Progenitor cell of endocrine pancreas (in vitro differentiated cells): ENCODE measurements around the gene ACOT12. TPM values are rescaled to one million over a fixed set of nuclear protein-coding genes. Genes with fewer than 3 reads are reported as not detected.

Source experiments
- DNase-seq: peaks from one replicate; pipeline ENCODE4 v3.0.0; 2021; ENCODE audit warnings: low spot score; ENCODE audit not compliant: unreplicated experiment
- H3K27ac Mint-ChIP-seq: 2 replicates; pipeline ENCODE4 v1.8.0; 2021; ENCODE audit warnings: mild to moderate bottlenecking, moderate library complexity, mixed read lengths
- H3K27me3 Mint-ChIP-seq: 2 replicates; pipeline ENCODE4 v1.8.0; 2021; ENCODE audit warnings: mixed read lengths
- H3K36me3 Mint-ChIP-seq: 2 replicates; pipeline ENCODE4 v1.8.0; 2022; ENCODE audit warnings: mixed read lengths; ENCODE audit not compliant: insufficient read depth
- H3K4me1 Mint-ChIP-seq: 2 replicates; pipeline ENCODE4 v1.8.0; 2021; ENCODE audit warnings: low read depth, mixed read lengths
- H3K4me3 Mint-ChIP-seq: 2 replicates; pipeline ENCODE4 v1.8.0; 2021; ENCODE audit warnings: low read depth, mild to moderate bottlenecking, moderate library complexity, mixed read lengths
- H3K9me3 Mint-ChIP-seq: 2 replicates; pipeline ENCODE4 v1.8.0; 2021; ENCODE audit warnings: low read depth, mixed read lengths
- total RNA-seq: library from RNA; stranded (reverse); gene quantifications from 2 replicates; pipeline ENCODE4 v1.2.1, GENCODE V29; 2021
- TF ChIP-seq, protein P1 (sequence below): fragments of 200-600 bp; sonication (generic); IDR thresholded peaks from one replicate; pipeline ENCODE4 v1.5.0; 2021; ENCODE audit warnings: antibody characterized with exemption, mild to moderate bottlenecking; ENCODE audit not compliant: unreplicated experiment

ACOT12 gene
- total RNA-seq, 1 donor from 2014 or later = not detected

DNA sequence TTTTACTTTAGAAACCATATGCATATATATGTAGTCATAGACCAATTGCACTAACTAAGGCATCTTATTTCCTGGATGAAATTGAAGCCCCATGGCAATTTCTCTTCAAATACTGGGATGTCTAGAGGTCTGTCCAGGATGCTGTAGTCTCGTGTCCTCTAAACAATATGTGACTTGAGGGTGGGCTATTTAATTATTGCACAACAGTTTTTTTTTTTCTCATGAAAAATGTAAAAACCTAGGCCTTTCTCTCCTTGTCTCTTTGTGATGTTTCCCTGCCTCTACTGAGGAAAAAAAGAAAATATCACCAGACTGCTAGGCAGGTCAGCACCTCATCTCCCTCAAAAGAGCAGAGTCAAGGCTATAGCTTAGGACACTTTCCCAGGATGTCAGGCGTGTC, 58.0 kb downstream of the ACOT12 start:
- no peak for DNase-seq
- H3K27ac Mint-ChIP-seq = no peak overlapping the region
- TF ChIP-seq, protein P1, sequence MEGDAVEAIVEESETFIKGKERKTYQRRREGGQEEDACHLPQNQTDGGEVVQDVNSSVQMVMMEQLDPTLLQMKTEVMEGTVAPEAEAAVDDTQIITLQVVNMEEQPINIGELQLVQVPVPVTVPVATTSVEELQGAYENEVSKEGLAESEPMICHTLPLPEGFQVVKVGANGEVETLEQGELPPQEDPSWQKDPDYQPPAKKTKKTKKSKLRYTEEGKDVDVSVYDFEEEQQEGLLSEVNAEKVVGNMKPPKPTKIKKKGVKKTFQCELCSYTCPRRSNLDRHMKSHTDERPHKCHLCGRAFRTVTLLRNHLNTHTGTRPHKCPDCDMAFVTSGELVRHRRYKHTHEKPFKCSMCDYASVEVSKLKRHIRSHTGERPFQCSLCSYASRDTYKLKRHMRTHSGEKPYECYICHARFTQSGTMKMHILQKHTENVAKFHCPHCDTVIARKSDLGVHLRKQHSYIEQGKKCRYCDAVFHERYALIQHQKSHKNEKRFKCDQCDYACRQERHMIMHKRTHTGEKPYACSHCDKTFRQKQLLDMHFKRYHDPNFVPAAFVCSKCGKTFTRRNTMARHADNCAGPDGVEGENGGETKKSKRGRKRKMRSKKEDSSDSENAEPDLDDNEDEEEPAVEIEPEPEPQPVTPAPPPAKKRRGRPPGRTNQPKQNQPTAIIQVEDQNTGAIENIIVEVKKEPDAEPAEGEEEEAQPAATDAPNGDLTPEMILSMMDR = no peak
- no peaks in the 10 kb centered on the region for H3K27me3 Mint-ChIP-seq
- peaks cover 2% of the 10 kb centered on the region for H3K4me1 Mint-ChIP-seq
- H3K4me3 Mint-ChIP-seq = no peak overlapping the region
- H3K36me3 Mint-ChIP-seq = no peaks in the 10 kb centered on the region
- no peaks in the 10 kb centered on the region for H3K9me3 Mint-ChIP-seq

DNA sequence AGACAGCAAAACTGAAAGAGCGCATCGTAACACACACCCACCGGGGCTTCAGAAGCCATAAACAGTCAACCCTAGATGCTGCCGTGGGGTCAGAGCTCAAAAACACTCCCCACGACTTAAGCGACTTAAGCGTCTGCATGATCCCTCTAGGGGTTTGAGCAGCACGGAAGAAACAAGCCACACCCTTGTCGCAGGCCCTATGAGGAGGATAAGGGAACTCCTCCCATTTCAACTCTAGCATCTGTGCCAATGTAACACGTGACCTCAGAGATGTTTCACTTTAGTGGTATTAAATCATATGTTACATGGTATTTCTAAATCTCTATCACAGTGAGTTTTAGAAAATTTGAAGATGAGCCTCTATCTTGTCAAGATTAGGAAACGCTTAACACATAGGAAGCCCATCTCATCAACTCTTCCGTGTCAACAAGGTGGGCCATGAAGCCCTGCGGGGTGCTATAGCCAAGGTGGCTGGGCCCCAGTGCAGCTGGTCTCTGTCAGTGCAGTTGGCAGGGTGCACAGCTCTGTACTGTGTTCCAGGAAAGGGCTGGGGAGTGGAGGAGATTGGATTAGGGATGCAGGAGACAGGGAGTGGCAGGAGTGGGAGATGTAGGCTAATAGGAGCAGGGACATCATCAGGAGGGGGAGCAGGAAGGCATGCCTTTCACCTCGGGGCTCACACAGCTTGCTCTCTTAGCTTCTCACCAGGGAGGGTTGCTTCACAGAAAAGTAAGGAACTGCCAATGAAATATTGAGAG, 59.5 kb downstream of the ACOT12 start:
- H3K27me3 Mint-ChIP-seq = no peaks in the 10 kb centered on the region
- H3K4me1 Mint-ChIP-seq = peaks cover 2% of the 10 kb centered on the region
- TF ChIP-seq, protein P1 = no peak
- H3K27ac Mint-ChIP-seq = no peak overlapping the region
- H3K36me3 Mint-ChIP-seq = no peaks in the 10 kb centered on the region
- H3K9me3 Mint-ChIP-seq = no peaks in the 10 kb centered on the region
- H3K4me3 Mint-ChIP-seq = no peak overlapping the region
- no peak for DNase-seq

- TF ChIP-seq, protein P1 = no peak
- H3K9me3 Mint-ChIP-seq = no peaks in the 10 kb centered on the region
- no peak for DNase-seq
- H3K4me1 Mint-ChIP-seq = no peaks in the 10 kb centered on the region
- H3K27me3 Mint-ChIP-seq = no peaks in the 10 kb centered on the region
- no peak overlapping the region for H3K27ac Mint-ChIP-seq
- no peaks in the 10 kb centered on the region for H3K36me3 Mint-ChIP-seq
- H3K4me3 Mint-ChIP-seq = no peak overlapping the region
These were observed 67.4 kb downstream of the ACOT12 start for GRCh38 chr5:81326554-81326953.

GRCh38 chr5:81317536-81317935, 76.4 kb downstream of the ACOT12 start:
- Mint-ChIP-seq H3K9me3 (no peaks in the 10 kb centered on the region), H3K36me3 (peaks cover 4% of the 10 kb centered on the region), H3K4me3 (no peak overlapping the region), H3K4me1 (no peaks in the 10 kb centered on the region), H3K27ac (no peak overlapping the region), H3K27me3 (no peaks in the 10 kb centered on the region)
- TF ChIP-seq, protein P1 = no peak
- no peak for DNase-seq

DNA sequence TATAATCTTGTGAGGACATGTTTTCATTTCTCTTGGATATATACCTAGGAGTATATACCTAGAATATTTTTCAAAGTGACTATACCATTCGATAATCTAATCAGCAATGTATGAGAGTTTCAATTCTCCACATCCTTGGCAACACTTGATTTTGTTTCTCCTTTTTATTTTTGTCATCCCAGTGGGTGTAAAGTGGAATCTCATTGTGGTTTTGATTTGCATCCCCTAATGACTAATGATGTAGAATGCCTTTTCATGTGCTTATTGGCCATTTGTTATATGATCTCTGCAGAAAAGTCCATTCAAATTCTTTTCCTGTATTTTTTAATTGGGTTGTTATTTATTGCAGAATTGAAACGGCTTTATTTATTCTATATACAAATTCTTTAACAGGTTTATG, 77.4 kb downstream of the ACOT12 start:
- TF ChIP-seq, protein P1 = no peak
- Mint-ChIP-seq H3K36me3 (peaks cover 5% of the 10 kb centered on the region), H3K9me3 (no peaks in the 10 kb centered on the region), H3K27ac (no peak overlapping the region), H3K4me3 (no peak overlapping the region), H3K4me1 (no peaks in the 10 kb centered on the region), H3K27me3 (no peaks in the 10 kb centered on the region)
- DNase-seq = no peak
